ENCODE results near the gene CACNA1I.

The CACNA1I gene

GRCh38 chr22:39707351-39707750, 136.8 kb downstream of the CACNA1I start:
- ChIA-PET POLR2A (no interaction called here), CTCF (no interaction called here)
- Histone ChIP-seq H3K36me3 (ENCODE audit: control insufficient read depth in 2 of 2, insufficient read depth in 1 of 2, low read length in 2 of 2) (no peaks in the 10 kb centered on the region), H3K4me1 (ENCODE audit: control insufficient read depth, insufficient read depth, low read length) (no peaks in the 10 kb centered on the region), H3K9me3 (ENCODE audit: control insufficient read depth, insufficient read depth, low read depth, low read length) (no peaks in the 10 kb centered on the region), H3K4me3 (ENCODE audit: low read depth, low read length) (no peak overlapping the region), H3K27ac (ENCODE audit: extremely low read depth, low read depth, low read length) (no peak overlapping the region)
- TF ChIP-seq ZNF707 (tag by site-specific recombination; IDR thresholded peaks at IDR 0.05) = no peak

GRCh38 chr22:39707816-39708215, 137.3 kb downstream of the CACNA1I start:
- ChIA-PET CTCF (no interaction called here), POLR2A (no interaction called here)
- H3K36me3 ChIP-seq (ENCODE audit: control insufficient read depth in 2 of 2, insufficient read depth in 1 of 2, low read length in 2 of 2) = no peaks in the 10 kb centered on the region
- no peaks in the 10 kb centered on the region for H3K9me3 ChIP-seq (ENCODE audit: control insufficient read depth, insufficient read depth, low read depth, low read length)
- H3K4me3 ChIP-seq (ENCODE audit: low read depth, low read length) = no peak overlapping the region
- no peak overlapping the region for H3K27ac ChIP-seq (ENCODE audit: extremely low read depth, low read depth, low read length)
- TF ChIP-seq SP7 (tag by site-specific recombination; IDR thresholded peaks at IDR 0.05) (no peak), ZNF701 (tag by site-specific recombination; IDR thresholded peaks at IDR 0.05) (no peak), ZNF792 (tag by site-specific recombination; IDR thresholded peaks at IDR 0.05) (no peak), ZNF366 (tag by site-specific recombination; conservative IDR thresholded peaks at IDR 0.05) (no peak), WT1 (tag by site-specific recombination; IDR thresholded peaks at IDR 0.05) (no peak), ZNF350 (tag by site-specific recombination; IDR thresholded peaks at IDR 0.05) (no peak), ZNF157 (tag by site-specific recombination; IDR thresholded peaks at IDR 0.05) (no peak), ZNF76 (tag by site-specific recombination; IDR thresholded peaks at IDR 0.05; ENCODE audit: borderline replicate concordance, low read depth) (no peak), ZFP69B (tag by site-specific recombination; IDR thresholded peaks at IDR 0.05) (no peak), SALL2 (tag by site-specific recombination; IDR thresholded peaks at IDR 0.05; ENCODE audit: borderline replicate concordance) (no peak), ZBTB49 (tag by site-specific recombination; IDR thresholded peaks at IDR 0.05; ENCODE audit: low read depth) (no peak), REPIN1 (tag by site-specific recombination; IDR thresholded peaks at IDR 0.05; ENCODE audit: low read depth) (no peak), ZNF169 (tag by site-specific recombination; IDR thresholded peaks at IDR 0.05) (no peak), ZSCAN23 (tag by site-specific recombination; IDR thresholded peaks at IDR 0.05) (no peak)
- H3K4me1 ChIP-seq (ENCODE audit: control insufficient read depth, insufficient read depth, low read length) = no peaks in the 10 kb centered on the region

- Histone ChIP-seq H3K27ac (ENCODE audit: extremely low read depth, low read depth, low read length) (no peak overlapping the region), H3K4me1 (ENCODE audit: control insufficient read depth, insufficient read depth, low read length) (no peaks in the 10 kb centered on the region), H3K4me3 (ENCODE audit: low read depth, low read length) (no peak overlapping the region), H3K9me3 (ENCODE audit: control insufficient read depth, insufficient read depth, low read depth, low read length) (no peaks in the 10 kb centered on the region), H3K36me3 (ENCODE audit: control insufficient read depth in 2 of 2, insufficient read depth in 1 of 2, low read length in 2 of 2) (no peaks in the 10 kb centered on the region)
- no peak for TF ChIP-seq ZNF19 (tag by site-specific recombination; IDR thresholded peaks at IDR 0.05; ENCODE audit: low read depth)
- TF ChIP-seq ZNF426 (tag by site-specific recombination; IDR thresholded peaks at IDR 0.05) = no peak
- CTCF ChIA-PET = interaction anchor here (0.6 to 0.7 kb wide), 2 partner anchors 146 to 330 kb away, joined by 3 read pairs; no protein-coding TSS in a partner anchor
- POLR2A ChIA-PET = interaction anchor here (0.8 kb wide), 1 partner anchor 11 kb away, joined by 3 read pairs; no protein-coding TSS in a partner anchor
Measured at GRCh38 chr22:39710380-39711150, 140.0 kb downstream of the CACNA1I start.

GRCh38 chr22:39712081-39712480, 141.5 kb downstream of the CACNA1I start:
- Histone ChIP-seq H3K36me3 (ENCODE audit: control insufficient read depth in 2 of 2, insufficient read depth in 1 of 2, low read length in 2 of 2) (no peaks in the 10 kb centered on the region), H3K4me3 (ENCODE audit: low read depth, low read length) (no peak overlapping the region), H3K9me3 (ENCODE audit: control insufficient read depth, insufficient read depth, low read depth, low read length) (no peaks in the 10 kb centered on the region), H3K27ac (ENCODE audit: extremely low read depth, low read depth, low read length) (no peak overlapping the region), H3K4me1 (ENCODE audit: control insufficient read depth, insufficient read depth, low read length) (no peaks in the 10 kb centered on the region)
- TF ChIP-seq ATF2 (tag by site-specific recombination; IDR thresholded peaks at IDR 0.05; ENCODE audit: low read depth) = no peak
- ChIA-PET CTCF (interaction anchor here (1.2 kb wide), 1 partner anchor 27 kb away, joined by 3 read pairs; no protein-coding TSS in a partner anchor), POLR2A (no interaction called here)

All from HEK293 (cell line).